ENCODE data around the gene PDCD11.
A peak's percentile ranks its signal among the peaks of the same experiment; 100 is the strongest.
"Not testable (repeated sequence)": the region's sequence is repeated elsewhere in the genome, so short reads cannot be mapped to it uniquely, and the experiment has no call there.

Gene PDCD11

GRCh38 chr10:103479135-103479534 lies 82.7 kb downstream of the PDCD11 start, which contains the start of gene CALHM3:
TSS of gene CALHM3 (minus strand) at chr10:103479240. CDS start at chr10:103479032, 208 bp downstream.
- Histone ChIP-seq H3K4me3 (ENCODE audit: low read length) (no peak within 1 kb of the TSS), H3K36me3 (ENCODE audit: control insufficient read depth, low read length) (no peaks in the 10 kb centered on the region), H4K20me1 (ENCODE audit: control insufficient read depth, insufficient read depth, low read depth, low read length) (no peaks in the 10 kb centered on the region), H3K79me2 (ENCODE audit: control insufficient read depth, low read length) (no peaks in the 10 kb centered on the region), H3K4me2 (ENCODE audit: low read length) (no peak within 1 kb of the TSS), H3K27ac (ENCODE audit: low read depth, low read length) (no peak within 1 kb of the TSS), H3K9me2 (replicated peaks; ENCODE audit: control insufficient read depth, low read length) (no peaks in the 10 kb centered on the region), H3K27me3 (ENCODE audit: control insufficient read depth, low read length) (no peaks in the 10 kb centered on the region), H3F3A (ENCODE audit: control insufficient read depth, insufficient read depth) (peaks cover 4% of the 10 kb centered on the region), H3K4me1 (ENCODE audit: control insufficient read depth, low read length) (peaks cover 26% of the 10 kb centered on the region), H3K9me3 (ENCODE audit: control insufficient read depth, insufficient read depth, low read length) (no peaks in the 10 kb centered on the region)
- no peak for TF ChIP-seq EZH2phosphoT487 (IDR thresholded peaks at IDR 0.05; ENCODE audit: borderline replicate concordance, low read length)
- TF ChIP-seq CTCF (IDR thresholded peaks at IDR 0.05; ENCODE audit: low read depth, low read length, poor library complexity, severe bottlenecking), result no peak

DNA sequence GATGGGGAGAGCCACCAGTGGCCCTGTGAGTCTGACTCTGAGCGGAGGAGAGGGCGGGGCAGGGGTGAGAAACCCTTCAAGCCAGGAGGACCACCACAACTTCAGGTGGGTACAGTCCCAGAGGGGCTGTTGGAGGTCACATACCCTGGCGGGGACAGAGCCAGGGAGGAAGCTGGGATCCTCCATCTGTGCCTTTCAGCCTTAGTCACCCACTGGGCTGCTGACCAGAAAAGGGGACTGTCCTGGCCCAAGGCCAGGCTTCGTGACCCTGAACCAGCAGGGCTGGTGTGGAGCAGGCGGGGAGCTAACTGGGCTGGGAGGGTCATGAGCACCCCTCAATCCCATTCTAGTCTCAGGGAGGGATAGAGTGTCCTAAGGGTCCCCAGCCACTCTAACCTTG lies 84.1 kb downstream of the PDCD11 start:
- H3K27me3 ChIP-seq (ENCODE audit: control insufficient read depth, low read length), result no peaks in the 10 kb centered on the region
- no peak for TF ChIP-seq CTCF (IDR thresholded peaks at IDR 0.05; ENCODE audit: low read depth, low read length, poor library complexity, severe bottlenecking)
- no peak for TF ChIP-seq EZH2phosphoT487 (IDR thresholded peaks at IDR 0.05; ENCODE audit: borderline replicate concordance, low read length)
- no peaks in the 10 kb centered on the region for H3K9me3 ChIP-seq (ENCODE audit: control insufficient read depth, insufficient read depth, low read length)
- no peak overlapping the region for H3K4me2 ChIP-seq (ENCODE audit: low read length)
- H4K20me1 ChIP-seq (ENCODE audit: control insufficient read depth, insufficient read depth, low read depth, low read length), result no peaks in the 10 kb centered on the region
- H3K9me2 ChIP-seq (replicated peaks; ENCODE audit: control insufficient read depth, low read length), result no peaks in the 10 kb centered on the region
- peaks cover 24% of the 10 kb centered on the region for H3K4me1 ChIP-seq (ENCODE audit: control insufficient read depth, low read length)
- no peaks in the 10 kb centered on the region for H3K36me3 ChIP-seq (ENCODE audit: control insufficient read depth, low read length)
- no peak overlapping the region for H3K4me3 ChIP-seq (ENCODE audit: low read length)
- peaks cover 4% of the 10 kb centered on the region for H3F3A ChIP-seq (ENCODE audit: control insufficient read depth, insufficient read depth)
- no peak overlapping the region for H3K27ac ChIP-seq (ENCODE audit: low read depth, low read length)
- H3K79me2 ChIP-seq (ENCODE audit: control insufficient read depth, low read length), result no peaks in the 10 kb centered on the region

DNA sequence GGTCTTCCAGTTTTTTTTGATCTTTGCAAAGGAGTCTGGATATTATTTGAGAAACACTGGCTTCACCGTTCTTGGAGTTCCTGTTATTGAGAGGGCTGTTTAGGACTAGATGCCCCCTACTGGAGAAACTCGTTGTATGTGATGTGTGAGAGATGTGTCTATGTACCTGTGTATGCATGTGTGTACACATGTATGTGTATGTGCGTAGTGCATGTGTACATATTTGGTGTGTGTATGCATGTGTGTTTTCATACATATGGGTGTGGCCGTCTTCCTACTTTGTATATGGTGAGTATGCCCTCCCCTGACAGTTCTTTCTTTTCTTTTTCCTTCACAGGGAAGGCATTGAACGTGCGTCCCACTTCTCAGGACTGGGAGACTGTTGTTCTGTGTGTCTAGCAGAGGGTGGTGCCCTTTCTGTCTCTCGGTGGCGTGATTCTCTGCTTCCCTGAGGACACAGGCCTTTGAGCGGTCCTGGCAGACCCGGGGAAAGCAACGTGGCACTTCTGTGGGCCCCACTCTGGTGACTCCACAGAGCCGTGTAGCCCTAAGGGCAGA lies 85.6 kb downstream of the PDCD11 start:
- no peaks in the 10 kb centered on the region for H3K9me3 ChIP-seq (ENCODE audit: control insufficient read depth, insufficient read depth, low read length)
- H4K20me1 ChIP-seq (ENCODE audit: control insufficient read depth, insufficient read depth, low read depth, low read length), result no peaks in the 10 kb centered on the region
- H3K4me2 ChIP-seq (ENCODE audit: low read length), result no peak overlapping the region
- no peak for TF ChIP-seq EZH2phosphoT487 (IDR thresholded peaks at IDR 0.05; ENCODE audit: borderline replicate concordance, low read length)
- peak; percentile 77 for TF ChIP-seq CTCF (IDR thresholded peaks at IDR 0.05; ENCODE audit: low read depth, low read length, poor library complexity, severe bottlenecking)
- no peaks in the 10 kb centered on the region for H3K9me2 ChIP-seq (replicated peaks; ENCODE audit: control insufficient read depth, low read length)
- H3F3A ChIP-seq (ENCODE audit: control insufficient read depth, insufficient read depth), result peaks cover 4% of the 10 kb centered on the region
- H3K4me1 ChIP-seq (ENCODE audit: control insufficient read depth, low read length), result peaks cover 9% of the 10 kb centered on the region
- no peak overlapping the region for H3K27ac ChIP-seq (ENCODE audit: low read depth, low read length)
- no peaks in the 10 kb centered on the region for H3K27me3 ChIP-seq (ENCODE audit: control insufficient read depth, low read length)
- H3K79me2 ChIP-seq (ENCODE audit: control insufficient read depth, low read length), result no peaks in the 10 kb centered on the region
- H3K4me3 ChIP-seq (ENCODE audit: low read length), result no peak overlapping the region
- no peaks in the 10 kb centered on the region for H3K36me3 ChIP-seq (ENCODE audit: control insufficient read depth, low read length)

DNA sequence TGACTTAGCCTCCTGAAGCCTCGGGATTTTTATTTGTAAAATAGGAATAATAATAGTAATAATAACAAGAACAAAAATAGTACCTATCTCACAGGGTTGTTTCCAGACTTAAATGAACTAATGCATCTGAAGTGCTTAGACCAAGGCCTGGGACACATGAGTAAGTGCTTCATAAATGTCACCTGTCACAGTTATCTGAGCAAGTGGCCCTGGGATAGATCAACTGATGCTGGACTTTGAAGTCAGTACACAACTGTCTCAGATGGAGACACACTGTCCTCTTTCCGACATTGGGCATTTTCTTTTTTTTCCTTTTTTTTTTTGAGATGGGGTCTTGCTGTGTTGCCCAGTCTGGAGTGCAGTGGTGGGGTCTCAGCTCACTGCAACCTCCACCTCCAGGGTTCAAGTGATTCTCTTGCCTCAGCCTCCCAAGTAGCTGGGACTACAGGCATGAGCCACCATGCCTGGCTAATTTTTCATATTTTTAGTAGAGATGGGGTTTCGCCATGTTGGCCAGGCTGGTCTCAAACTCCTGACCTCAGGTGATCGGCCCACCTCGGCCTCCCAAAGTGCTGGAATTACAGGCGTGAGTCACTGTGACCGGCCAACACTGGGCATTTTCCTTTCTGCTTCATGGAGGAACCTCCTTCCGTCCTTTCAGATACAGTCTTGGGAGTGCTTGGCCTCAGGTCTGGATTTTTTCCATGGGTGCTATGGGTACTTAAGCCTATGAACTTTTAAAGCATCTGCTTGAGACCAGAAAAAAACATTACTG lies 90.4 kb downstream of the PDCD11 start:
- H3F3A ChIP-seq (ENCODE audit: control insufficient read depth, insufficient read depth); H3K4me3 ChIP-seq (ENCODE audit: low read length); H3K27ac ChIP-seq (ENCODE audit: low read depth, low read length); H3K27me3 ChIP-seq (ENCODE audit: control insufficient read depth, low read length); H4K20me1 ChIP-seq (ENCODE audit: control insufficient read depth, insufficient read depth, low read depth, low read length); H3K9me3 ChIP-seq (ENCODE audit: control insufficient read depth, insufficient read depth, low read length); H3K79me2 ChIP-seq (ENCODE audit: control insufficient read depth, low read length); H3K4me2 ChIP-seq (ENCODE audit: low read length); H3K9me2 ChIP-seq (replicated peaks; ENCODE audit: control insufficient read depth, low read length); H3K36me3 ChIP-seq (ENCODE audit: control insufficient read depth, low read length): not testable (repeated sequence)
- peaks cover 15% of the 10 kb centered on the region for H3K4me1 ChIP-seq (ENCODE audit: control insufficient read depth, low read length)

Measured in DOHH2 (cell line).